COR-L47 (cell line): ENCODE results near the gene PKDREJ.
"Not testable (repeated sequence)": the region's sequence is repeated elsewhere in the genome, so short reads cannot be mapped to it uniquely, and the experiment has no call there.

Experiments
- DNase-seq: peaks from one replicate; lab custom pipeline; 2025; lab: John Stamatoyannopoulos, UW

PKDREJ gene

DNA sequence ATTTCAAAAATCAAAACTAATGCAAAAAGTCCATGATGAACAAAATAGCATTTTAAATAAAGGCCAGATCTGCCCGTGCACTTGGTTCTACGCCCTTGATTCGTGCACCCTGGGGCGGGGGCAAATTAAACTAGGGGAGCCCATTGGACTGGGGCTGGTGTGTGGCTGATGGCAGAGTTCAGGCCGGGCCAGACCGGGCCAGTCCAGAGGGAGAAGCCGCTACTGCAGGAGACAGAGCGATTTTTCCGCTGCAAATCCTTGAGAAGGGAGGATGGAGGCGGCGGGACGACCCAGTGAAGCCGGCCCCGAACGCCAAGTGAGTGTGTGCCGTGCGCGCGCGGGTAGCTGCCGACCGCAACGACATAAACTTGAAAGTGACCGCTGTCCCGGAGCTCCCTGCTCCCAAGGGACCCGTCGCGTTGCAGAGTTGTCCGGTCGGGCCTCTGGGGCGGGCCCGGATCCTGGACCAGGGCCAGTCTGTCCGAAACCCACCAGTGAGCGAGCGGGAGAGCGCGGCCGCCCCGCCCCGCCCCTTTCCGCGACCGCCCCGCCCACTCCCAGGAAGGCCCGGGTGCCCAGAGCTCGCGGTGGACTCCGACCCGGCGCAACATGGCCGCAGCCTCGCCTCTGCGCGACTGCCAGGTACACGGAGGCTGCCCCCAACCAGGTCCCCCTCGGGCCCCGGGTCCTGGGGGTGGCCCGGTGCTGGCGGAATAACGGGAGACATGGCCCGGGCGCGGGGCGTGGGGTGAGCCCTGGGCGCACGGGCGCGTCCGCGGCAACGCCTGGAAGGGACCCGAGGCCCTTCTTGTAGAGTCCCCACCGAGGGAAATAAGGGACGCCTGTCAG is 4.5 kb upstream of the PKDREJ start, which contains the start of gene TTC38:
TTC38 (plus strand) TSS at position 578 of the 849 bp plus-strand sequence; CDS start at position 610, 32 bp downstream.
- no peak for DNase-seq

- DNase-seq = not testable (repeated sequence)
Measured at GRCh38 chr22:46265627-46266026, 2.5 kb upstream of the PKDREJ start.

GRCh38 chr22:46264520-46264919 is 1.4 kb upstream of the PKDREJ start:
- not testable (repeated sequence) for DNase-seq

GRCh38 chr22:46262449-46263215 is 511 bp downstream of the PKDREJ start:
- no peak for DNase-seq

- DNase-seq = no peak
Measured at GRCh38 chr22:46260038-46260437, 3.1 kb downstream of the PKDREJ start.

GRCh38 chr22:46259374-46259773 is 3.8 kb downstream of the PKDREJ start:
- no peak for DNase-seq

DNA sequence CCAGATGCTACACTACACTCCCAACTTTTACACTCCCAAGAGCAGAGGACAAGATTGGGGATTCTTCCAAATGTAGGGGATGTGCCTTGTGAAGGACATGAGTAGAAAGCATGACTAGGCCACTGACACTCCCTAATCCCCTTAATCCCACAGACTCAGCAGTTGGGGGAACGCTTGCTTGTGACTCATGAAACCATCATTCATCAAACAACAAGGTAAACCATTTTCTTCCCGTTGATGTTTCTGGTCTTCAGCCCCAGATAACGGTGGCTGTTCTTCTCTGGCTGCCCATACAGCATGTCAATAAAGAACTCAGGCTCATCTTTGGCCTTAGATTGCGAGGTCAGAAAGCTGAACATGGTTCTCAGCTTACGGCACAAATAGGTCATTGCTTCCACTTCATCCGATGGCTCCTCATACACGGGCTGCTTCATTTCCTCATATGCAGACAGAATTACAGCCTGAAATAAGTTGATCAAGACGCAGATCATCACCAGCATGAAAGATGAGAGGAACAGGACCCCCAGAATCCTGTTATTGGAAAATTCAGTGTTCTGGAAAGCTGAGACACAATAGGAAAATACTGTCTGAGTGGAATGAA is 6.7 kb downstream of the PKDREJ start:
- no peak for DNase-seq

DNA sequence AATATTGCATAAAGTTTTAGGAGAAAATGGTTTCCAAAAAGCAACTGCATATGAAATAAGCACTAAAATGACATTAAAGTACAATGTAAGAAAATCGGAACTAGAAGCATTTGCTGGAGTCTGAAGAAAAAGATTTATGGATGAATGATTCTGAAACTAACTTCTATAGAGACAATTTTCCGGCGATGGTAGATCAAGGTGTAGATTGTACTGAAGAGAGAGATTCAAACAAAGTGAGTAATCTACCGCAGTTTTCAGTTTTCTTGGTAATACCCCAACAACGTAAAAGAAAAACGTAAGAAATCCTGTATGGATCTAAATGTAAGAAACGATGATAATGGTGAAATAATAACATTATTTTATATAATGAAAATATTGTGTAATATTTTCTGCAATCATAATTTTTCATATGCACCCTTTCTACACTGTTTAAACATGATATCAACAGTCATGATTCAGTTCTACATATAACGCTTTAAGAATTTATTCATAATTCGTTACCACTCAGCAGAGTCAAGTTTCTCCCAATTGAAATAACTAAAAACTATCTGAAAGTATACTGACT is 11.2 kb downstream of the PKDREJ start:
- DNase-seq = no peak

- DNase-seq = no peak
Measured at GRCh38 chr22:46251266-46251665, 11.9 kb downstream of the PKDREJ start.

- no peak for DNase-seq
Measured at GRCh38 chr22:46250783-46251125, 12.4 kb downstream of the PKDREJ start.

DNA sequence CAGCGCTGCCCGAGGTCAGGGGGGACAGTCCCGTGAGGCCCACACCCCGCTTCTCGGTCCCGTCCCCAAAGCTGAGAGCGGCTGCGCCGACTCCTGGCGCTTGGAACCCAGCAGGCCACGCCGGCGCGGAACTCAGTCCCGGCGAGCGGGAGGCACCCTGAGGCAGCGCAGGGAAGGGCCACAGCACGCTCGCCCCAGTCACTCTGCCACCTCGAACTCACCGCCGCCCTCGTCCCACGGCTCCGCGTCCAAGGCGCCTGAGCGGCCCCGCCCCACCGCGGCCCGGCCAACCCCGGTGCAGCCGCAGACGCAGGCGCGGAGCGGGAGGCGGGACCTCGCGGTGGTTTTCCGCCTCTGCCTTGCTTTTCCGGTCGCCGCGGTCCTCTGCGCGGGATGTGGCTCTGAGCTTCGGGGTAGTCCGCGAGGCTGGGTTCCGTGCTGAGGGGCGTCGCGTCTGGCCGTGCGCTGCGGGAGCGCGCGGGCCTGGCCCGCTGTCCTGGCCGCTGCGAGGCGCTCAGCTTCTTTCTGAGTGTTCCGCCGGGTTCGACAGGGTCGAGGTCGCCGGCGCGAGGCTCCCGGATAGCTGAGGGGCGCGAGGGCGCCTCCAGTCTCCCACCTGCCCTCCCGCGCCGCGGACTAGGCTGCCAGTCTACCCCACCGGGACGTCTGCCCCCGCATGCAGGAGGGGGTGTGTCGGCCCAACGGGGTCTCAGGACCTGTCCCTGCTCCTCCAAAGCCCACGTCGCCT is 12.9 kb downstream of the PKDREJ start, which contains the start of gene CDPF1:
CDPF1 (minus strand) TSS at position 259 of the 748 bp plus-strand sequence. CDS start 2,009 bp downstream, outside the sequence.
- peak; percentile 89 for DNase-seq

DNA sequence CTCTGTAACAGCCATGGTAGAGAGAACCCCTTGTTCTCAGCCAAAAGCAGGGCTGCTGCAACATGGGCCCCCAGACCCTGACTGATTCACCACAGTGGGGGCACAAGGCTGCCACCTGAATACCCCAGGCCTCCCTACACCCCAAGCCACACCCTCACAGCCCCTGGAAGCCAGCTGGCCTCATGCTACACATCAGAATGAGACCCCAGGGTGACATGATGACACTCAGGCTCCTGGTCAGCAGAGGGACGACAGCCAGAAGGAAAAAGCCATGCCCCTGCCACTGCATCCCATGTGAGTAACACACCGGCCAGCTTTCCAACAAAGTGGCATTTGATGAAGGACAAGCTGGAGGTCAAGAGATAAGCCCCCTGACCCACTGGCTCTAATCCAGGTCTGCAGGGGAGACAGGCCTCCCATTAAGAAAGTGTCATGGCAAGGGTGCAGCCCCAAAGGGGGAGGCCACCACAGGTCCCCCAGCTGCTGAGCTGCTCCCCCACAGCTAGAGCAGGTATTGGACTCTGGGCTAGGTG is 15.6 kb downstream of the PKDREJ start:
- no peak for DNase-seq

- no peak for DNase-seq
Measured at GRCh38 chr22:46246178-46246577, 17.0 kb downstream of the PKDREJ start.

GRCh38 chr22:46245511-46245910 is 17.6 kb downstream of the PKDREJ start:
- DNase-seq = peak; percentile 83

- DNase-seq = no peak
Measured at GRCh38 chr22:46244771-46245170, 18.4 kb downstream of the PKDREJ start.

GRCh38 chr22:46242076-46242475 is 21.1 kb downstream of the PKDREJ start:
- DNase-seq = no peak

- no peak for DNase-seq
Measured at GRCh38 chr22:46241396-46242007, 21.6 kb downstream of the PKDREJ start.

DNA sequence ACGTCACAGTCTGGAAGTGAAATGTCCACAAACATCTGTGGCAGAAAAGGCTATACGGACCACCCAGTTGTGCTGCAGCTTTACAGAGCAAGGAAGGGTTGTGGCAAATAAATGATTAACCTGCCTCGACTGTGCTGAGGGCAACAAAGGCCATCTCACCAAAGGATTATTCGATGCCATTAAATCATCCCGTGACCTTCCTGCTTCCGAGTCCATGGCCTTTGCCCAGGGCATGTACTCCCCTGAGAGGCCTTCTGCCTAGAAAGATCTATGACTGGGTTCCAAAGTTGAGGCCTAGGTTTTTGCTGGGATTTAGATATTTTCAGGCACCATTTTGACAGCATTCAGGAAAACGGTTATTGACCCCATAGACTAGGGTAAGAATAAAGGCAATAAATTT is 22.2 kb downstream of the PKDREJ start:
- DNase-seq = no peak

- DNase-seq = no peak
Measured at GRCh38 chr22:46240506-46240905, 22.6 kb downstream of the PKDREJ start.

DNA sequence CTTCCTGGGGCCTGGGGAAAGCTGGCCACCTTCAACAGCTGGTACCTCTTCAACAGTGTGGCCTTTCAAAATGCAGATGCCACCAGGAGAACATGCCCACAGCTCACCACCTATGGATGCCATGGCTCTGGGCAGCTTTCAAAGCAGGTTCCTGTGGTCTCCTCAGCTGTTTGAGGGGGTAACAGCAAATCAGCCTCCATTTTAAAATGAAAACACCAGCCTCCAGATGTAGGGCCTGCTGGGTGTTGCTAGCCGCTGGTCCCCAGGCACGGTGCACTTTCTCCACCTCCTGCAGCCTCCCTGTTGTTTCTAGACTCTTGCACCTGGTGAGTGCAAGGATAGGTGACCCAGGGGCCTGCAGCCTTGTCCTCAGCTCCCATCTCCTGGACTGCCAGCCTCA is 23.1 kb downstream of the PKDREJ start:
- DNase-seq = no peak
